DOHH2 (cell line): ENCODE results near the gene GNRHR.

Experiments used
- H3F3A ChIP-seq: fragments of 200-600 bp; sonication (generic), shearing (Covaris generic); 2 replicates; pipeline ENCODE4 v1.6.0; 2016; ENCODE audit warnings: antibody characterized with exemption, mild to moderate bottlenecking; ENCODE audit not compliant: control insufficient read depth, insufficient read depth
- H3K27ac ChIP-seq: fragments of 200-600 bp; sonication (generic); 2 replicates; pipeline ENCODE4 v1.5.1; 2014; ENCODE audit warnings: low read depth, mild to moderate bottlenecking, low read length, moderate library complexity
- H3K27me3 ChIP-seq: fragments of 200-600 bp; sonication (generic); 2 replicates; pipeline ENCODE4 v1.6.1; 2014; ENCODE audit warnings: mild to moderate bottlenecking, low read length, mixed read lengths; ENCODE audit not compliant: control insufficient read depth
- H3K36me3 ChIP-seq: fragments of 200-600 bp; sonication (generic); 2 replicates; pipeline ENCODE4 v1.6.1; 2014; ENCODE audit warnings: mild to moderate bottlenecking, low read length, moderate library complexity, mixed read lengths; ENCODE audit not compliant: control insufficient read depth
- H3K4me1 ChIP-seq: fragments of 200-600 bp; sonication (generic); 2 replicates; pipeline ENCODE4 v1.6.1; 2014; ENCODE audit warnings: mild to moderate bottlenecking, low read length, mixed read lengths; ENCODE audit not compliant: control insufficient read depth
- H3K4me2 ChIP-seq: fragments of 200-600 bp; sonication (generic); 2 replicates; pipeline ENCODE4 v1.6.0; 2014; ENCODE audit warnings: mild to moderate bottlenecking, low read length, moderate library complexity
- H3K4me3 ChIP-seq: fragments of 200-600 bp; sonication (generic); 2 replicates; pipeline ENCODE4 v1.5.1; 2014; ENCODE audit warnings: mild to moderate bottlenecking, low read length, mixed read lengths
- H3K79me2 ChIP-seq: fragments of 200-600 bp; sonication (generic); 2 replicates; pipeline ENCODE4 v1.6.1; 2014; ENCODE audit warnings: mild to moderate bottlenecking, low read length, mixed read lengths; ENCODE audit not compliant: control insufficient read depth
- H3K9me2 ChIP-seq: fragments of 200-600 bp; sonication (generic); replicated peaks from 2 replicates; pipeline ENCODE4 v1.6.1; 2014; ENCODE audit warnings: mild to moderate bottlenecking, low read length, mixed read lengths; ENCODE audit not compliant: control insufficient read depth
- H3K9me3 ChIP-seq: fragments of 200-600 bp; sonication (generic); 2 replicates; pipeline ENCODE4 v1.6.1; 2014; ENCODE audit warnings: antibody characterized with exemption, low read length, mixed read lengths; ENCODE audit not compliant: control insufficient read depth, insufficient read depth
- H4K20me1 ChIP-seq: fragments of 200-600 bp; sonication (generic); 2 replicates; pipeline ENCODE4 v1.6.0; 2014; ENCODE audit warnings: low read depth, mild to moderate bottlenecking, antibody characterized with exemption, low read length, moderate library complexity; ENCODE audit not compliant: control insufficient read depth, insufficient read depth
- EZH2phosphoT487 ChIP-seq: fragments of 200-600 bp; sonication (generic); IDR thresholded peaks from 2 replicates; pipeline ENCODE4 v1.6.1; 2017; ENCODE audit warnings: borderline replicate concordance, mild to moderate bottlenecking, antibody characterized with exemption, low read length, moderate library complexity, mixed read lengths
- TF ChIP-seq, protein P1 (sequence below): fragments of 200-600 bp; sonication (generic); IDR thresholded peaks from one replicate; pipeline ENCODE4 v1.5.1; 2014; ENCODE audit warnings: antibody characterized with exemption, mild to moderate bottlenecking, low read depth, low read length; ENCODE audit not compliant: poor library complexity, severe bottlenecking

GNRHR gene

DNA sequence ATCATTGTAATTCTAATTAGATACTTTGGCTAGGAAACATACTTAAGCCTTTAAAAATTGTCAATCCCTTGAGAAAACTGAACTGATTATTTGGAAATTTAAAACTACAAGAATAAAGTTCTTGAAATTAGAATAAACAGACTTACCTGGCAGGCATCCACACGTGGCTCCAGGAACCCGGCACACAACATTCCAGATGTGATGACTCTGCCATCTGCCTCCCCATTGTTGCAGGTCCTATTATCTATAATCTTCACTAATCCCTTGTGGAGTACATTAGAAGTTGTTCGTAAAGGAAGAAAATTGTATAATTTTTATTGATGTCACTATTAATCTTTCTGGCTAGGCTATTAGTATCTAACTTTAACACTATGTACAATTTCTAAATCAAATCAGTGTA, 16.2 kb upstream of the GNRHR start:
- Histone ChIP-seq H3K27ac (no peak overlapping the region), H3K36me3 (no peaks in the 10 kb centered on the region), H3F3A (no peaks in the 10 kb centered on the region), H4K20me1 (no peaks in the 10 kb centered on the region), H3K4me3 (no peak overlapping the region), H3K79me2 (no peaks in the 10 kb centered on the region), H3K9me2 (no peaks in the 10 kb centered on the region), H3K27me3 (no peaks in the 10 kb centered on the region), H3K4me1 (no peaks in the 10 kb centered on the region), H3K9me3 (no peaks in the 10 kb centered on the region), H3K4me2 (no peak overlapping the region)
- no peak for TF ChIP-seq EZH2phosphoT487
- TF ChIP-seq, protein P1, sequence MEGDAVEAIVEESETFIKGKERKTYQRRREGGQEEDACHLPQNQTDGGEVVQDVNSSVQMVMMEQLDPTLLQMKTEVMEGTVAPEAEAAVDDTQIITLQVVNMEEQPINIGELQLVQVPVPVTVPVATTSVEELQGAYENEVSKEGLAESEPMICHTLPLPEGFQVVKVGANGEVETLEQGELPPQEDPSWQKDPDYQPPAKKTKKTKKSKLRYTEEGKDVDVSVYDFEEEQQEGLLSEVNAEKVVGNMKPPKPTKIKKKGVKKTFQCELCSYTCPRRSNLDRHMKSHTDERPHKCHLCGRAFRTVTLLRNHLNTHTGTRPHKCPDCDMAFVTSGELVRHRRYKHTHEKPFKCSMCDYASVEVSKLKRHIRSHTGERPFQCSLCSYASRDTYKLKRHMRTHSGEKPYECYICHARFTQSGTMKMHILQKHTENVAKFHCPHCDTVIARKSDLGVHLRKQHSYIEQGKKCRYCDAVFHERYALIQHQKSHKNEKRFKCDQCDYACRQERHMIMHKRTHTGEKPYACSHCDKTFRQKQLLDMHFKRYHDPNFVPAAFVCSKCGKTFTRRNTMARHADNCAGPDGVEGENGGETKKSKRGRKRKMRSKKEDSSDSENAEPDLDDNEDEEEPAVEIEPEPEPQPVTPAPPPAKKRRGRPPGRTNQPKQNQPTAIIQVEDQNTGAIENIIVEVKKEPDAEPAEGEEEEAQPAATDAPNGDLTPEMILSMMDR, result no peak

DNA sequence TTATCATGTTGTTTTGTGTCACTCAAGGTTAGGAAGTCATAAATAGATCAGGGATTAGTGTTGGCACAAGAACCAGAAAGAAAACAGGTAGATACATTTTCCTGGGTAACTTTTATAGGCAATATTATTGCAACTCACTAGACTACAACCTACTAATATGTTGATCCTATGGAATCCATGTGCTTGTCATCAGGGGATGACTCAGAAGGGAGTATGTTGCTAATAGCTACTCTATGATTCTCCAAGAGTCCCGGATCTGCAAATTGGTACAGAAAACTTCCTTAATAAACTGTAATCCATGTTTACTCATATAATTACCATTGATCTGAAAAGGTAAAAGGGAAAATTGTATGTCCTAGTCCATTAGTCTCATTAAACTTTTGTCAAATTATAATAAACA, 11.7 kb upstream of the GNRHR start:
- H3K4me2 ChIP-seq, result no peak overlapping the region
- H3K4me1 ChIP-seq, result no peaks in the 10 kb centered on the region
- H4K20me1 ChIP-seq, result no peaks in the 10 kb centered on the region
- H3K27ac ChIP-seq, result no peak overlapping the region
- no peaks in the 10 kb centered on the region for H3K79me2 ChIP-seq
- H3K9me2 ChIP-seq, result no peaks in the 10 kb centered on the region
- TF ChIP-seq EZH2phosphoT487, result no peak
- TF ChIP-seq, protein P1, result no peak
- no peaks in the 10 kb centered on the region for H3F3A ChIP-seq
- H3K27me3 ChIP-seq, result no peaks in the 10 kb centered on the region
- H3K9me3 ChIP-seq, result no peaks in the 10 kb centered on the region
- H3K36me3 ChIP-seq, result no peaks in the 10 kb centered on the region
- H3K4me3 ChIP-seq, result no peak overlapping the region

- no peaks in the 10 kb centered on the region for H3K36me3 ChIP-seq
- no peaks in the 10 kb centered on the region for H3K27me3 ChIP-seq
- H3K4me1 ChIP-seq, result no peaks in the 10 kb centered on the region
- H4K20me1 ChIP-seq, result no peaks in the 10 kb centered on the region
- H3K9me2 ChIP-seq, result no peaks in the 10 kb centered on the region
- no peaks in the 10 kb centered on the region for H3K79me2 ChIP-seq
- no peak overlapping the region for H3K4me2 ChIP-seq
- H3K4me3 ChIP-seq, result no peak overlapping the region
- TF ChIP-seq, protein P1, result no peak
- TF ChIP-seq EZH2phosphoT487, result no peak
- no peak overlapping the region for H3K27ac ChIP-seq
- no peaks in the 10 kb centered on the region for H3F3A ChIP-seq
- H3K9me3 ChIP-seq, result no peaks in the 10 kb centered on the region
Measured at GRCh38 chr4:67765401-67765800, 11.2 kb upstream of the GNRHR start.

- H3K9me2 ChIP-seq, result no peaks in the 10 kb centered on the region
- no peaks in the 10 kb centered on the region for H4K20me1 ChIP-seq
- H3K27me3 ChIP-seq, result no peaks in the 10 kb centered on the region
- H3K4me2 ChIP-seq, result no peak overlapping the region
- no peaks in the 10 kb centered on the region for H3K4me1 ChIP-seq
- no peaks in the 10 kb centered on the region for H3F3A ChIP-seq
- TF ChIP-seq EZH2phosphoT487, result no peak
- TF ChIP-seq, protein P1, result no peak
- H3K27ac ChIP-seq, result no peak overlapping the region
- no peak overlapping the region for H3K4me3 ChIP-seq
- H3K9me3 ChIP-seq, result no peaks in the 10 kb centered on the region
- no peaks in the 10 kb centered on the region for H3K36me3 ChIP-seq
- H3K79me2 ChIP-seq, result no peaks in the 10 kb centered on the region
Measured at GRCh38 chr4:67764183-67764582, 10.0 kb upstream of the GNRHR start.
